Lower leg skin (tissue), 3 donors: ENCODE measurements around the gene DRD2.

Experiments
- CTCF ChIP-seq, 3 donors: fragments of 450-650 bp; IDR thresholded peaks; one replicate each; pipeline ENCODE4 v1.5.1; 2016; ENCODE audit warnings: antibody characterized with exemption in 3 of 3, mild to moderate bottlenecking in 3 of 3, moderate library complexity in 2 of 3
- POLR2A ChIP-seq, 2 donors: fragments of 450-650 bp; IDR thresholded peaks; one replicate each; pipeline ENCODE4 v1.6.1; 2016 to 2017; ENCODE audit warnings: antibody characterized with exemption in 2 of 2, mild to moderate bottlenecking in 1 of 2, moderate library complexity in 1 of 2

GRCh38 chr11:113376156-113376555, 99.0 kb downstream of the DRD2 start:
- no peak for TF ChIP-seq CTCF (IDR thresholded peaks at IDR 0.05)
- no peak for TF ChIP-seq POLR2A (IDR thresholded peaks at IDR 0.05)
